Measurements from ENCODE around the gene DPP9.
A peak's percentile ranks its signal among the peaks of the same experiment; 100 is the strongest.
"Not testable (repeated sequence)": the region's sequence is repeated elsewhere in the genome, so short reads cannot be mapped to it uniquely, and the experiment has no call there.

Gene DPP9

GRCh38 chr19:4684312-4685095, 39.1 kb downstream of the DPP9 start:
- DNase-seq: no peak

DNA sequence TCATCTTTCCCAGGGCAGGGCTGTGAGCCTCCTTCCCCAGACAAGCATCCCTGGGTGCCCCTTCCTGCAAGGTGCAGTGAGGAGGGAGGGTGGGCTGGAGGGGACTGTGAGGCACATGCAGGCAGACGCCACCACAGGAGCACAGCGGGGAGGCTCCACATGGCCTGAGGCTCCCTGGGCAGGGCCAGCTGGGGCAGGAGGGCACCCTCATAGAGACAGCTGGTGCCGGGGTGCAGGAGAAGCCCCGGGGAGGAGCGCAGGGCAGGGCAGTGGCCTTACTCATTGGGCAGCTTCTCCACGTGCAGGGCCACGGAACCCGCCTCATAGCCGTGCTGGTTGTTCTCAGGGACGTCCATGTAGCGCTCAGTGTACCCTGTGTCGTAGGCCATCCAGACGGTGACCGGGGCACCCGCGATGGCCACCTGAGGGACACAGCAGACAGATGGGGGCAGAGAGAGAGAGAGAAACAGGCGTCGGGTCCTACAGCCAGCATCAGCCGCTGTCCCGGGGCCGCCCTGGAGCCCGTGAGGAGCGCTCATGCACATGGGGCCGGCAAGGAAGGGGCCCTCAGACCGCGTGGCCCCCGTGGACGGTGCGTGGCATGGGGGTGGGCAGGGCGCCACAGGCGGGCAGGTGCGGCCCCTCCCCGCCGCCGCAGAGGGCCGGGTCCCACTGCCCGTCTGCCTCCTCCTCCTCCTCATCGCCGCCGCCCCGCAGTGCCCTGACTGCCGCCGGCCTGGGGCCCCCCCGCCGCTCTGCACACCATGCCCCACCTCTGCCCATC, 41.0 kb downstream of the DPP9 start:
- no peak for DNase-seq

- not testable (repeated sequence) for DNase-seq
Measured at GRCh38 chr19:4680021-4680420, 43.6 kb downstream of the DPP9 start.

GRCh38 chr19:4678881-4679790, 44.5 kb downstream of the DPP9 start:
- no peak for DNase-seq

DNA sequence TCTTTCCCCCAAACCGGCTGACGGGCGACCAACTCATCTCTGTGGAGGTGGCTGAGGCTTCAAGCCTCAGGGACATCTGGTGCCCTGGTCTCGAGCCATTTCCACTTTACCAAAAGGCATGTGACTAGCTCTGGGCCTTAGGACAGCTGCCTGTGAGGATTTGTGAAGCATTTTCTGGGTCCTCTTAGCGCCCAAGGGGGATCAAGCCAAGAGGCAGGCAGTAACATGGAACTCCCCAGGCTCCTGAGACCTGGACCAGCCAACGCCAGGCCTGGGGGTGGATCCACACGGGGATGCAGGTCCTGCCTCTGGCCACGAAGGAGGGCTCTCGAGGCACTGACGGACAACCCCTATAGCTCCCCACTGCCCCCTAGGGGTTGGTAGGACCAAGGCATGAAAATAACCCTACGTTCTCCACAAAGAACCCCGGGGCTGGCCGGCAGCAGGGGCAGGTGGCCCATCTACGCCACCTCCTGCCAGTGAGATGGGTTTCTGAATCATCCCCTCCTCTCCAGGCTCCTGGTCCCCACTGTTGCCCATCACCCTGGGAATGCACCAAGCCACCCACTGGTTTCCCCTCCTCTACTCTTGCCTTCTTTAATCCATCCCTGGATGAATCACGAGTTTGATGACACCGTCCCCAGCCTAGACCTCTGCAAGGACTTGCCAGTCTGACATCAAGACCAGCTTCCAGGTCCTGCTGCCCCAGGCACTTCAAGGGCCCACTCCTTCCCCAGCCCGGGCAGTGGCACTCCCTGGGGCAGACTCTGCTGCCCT, 46.5 kb downstream of the DPP9 start:
- no peak for DNase-seq

DNA sequence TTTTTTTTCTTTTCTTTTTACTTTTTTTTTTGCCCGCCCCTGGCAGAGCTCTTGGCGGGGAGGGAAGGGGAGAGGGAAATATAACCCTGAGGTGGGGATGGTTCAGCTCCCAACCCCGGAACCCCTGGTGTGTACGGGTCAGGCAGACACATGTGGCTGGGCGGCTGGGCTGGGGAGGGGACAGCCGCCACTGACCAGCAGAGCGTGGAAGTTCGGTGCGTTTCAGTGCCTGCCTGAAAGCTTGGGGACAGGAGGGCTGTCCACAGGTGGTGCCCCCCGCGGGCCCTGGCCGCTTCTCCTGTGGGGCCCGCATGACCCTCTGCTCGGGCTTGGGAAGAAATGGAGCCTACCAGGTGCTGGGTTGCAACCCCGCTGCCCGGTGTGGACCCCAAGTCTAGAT, 48.3 kb downstream of the DPP9 start:
- DNase-seq: no peak

GRCh38 chr19:4673726-4674125, 49.9 kb downstream of the DPP9 start:
- DNase-seq: no peak

DNA sequence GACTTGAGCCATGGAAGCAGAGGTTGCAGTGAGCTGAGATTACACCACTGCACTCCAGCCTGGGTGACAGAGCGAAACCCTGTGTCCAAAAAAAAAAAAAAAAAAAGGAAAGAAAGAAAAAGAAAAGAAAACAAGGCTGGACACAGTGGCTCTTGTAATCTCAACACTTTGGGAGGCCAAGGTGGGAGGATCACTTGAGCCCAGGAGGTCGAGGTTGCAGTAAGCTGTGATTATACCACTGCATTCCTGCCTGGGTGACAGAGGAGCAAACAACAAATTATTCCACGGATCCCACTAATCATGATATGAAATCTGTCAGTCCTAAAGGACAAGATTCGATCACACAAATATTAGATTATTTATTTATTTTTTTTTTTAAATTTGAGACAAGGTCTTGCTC, 50.4 kb downstream of the DPP9 start:
- no peak for DNase-seq

GRCh38 chr19:4671185-4671851, 52.3 kb downstream of the DPP9 start:
- DNase-seq: no peak

DNA sequence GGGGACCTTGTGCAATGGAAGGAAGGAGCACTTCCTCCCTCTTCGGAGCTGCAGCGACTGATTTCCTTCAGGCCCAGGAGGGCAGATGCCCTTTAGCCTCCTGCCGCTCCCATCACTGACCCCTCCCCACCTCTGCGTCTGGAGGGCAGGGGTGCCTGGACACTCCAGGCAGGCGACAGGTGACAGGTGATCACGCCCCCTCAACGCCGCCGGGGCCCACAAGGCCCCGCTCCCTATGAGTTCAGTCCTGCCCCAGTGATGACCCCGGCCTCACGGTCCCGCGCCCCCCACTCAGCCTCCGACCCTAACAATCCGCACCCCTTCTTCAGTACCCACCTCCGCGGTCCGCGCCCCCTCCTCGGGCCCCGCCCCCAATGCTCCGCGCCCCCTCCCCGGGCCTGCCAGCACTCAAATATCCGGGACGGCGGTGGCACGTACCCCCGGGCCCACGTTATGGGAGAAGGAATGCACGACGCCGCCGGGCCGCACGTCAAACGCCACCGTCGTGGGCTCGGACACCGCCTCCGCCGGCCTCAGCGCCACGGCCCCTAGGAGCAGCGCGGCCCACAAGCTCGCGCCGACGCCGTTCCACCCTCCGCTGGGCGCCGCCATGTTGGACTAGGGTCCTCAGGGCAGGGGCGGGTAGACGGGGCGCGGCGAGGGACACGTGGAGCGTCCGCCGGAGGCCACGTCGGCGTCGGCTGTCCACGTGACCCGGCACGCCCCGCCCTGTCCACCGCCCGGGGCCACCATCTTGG, 53.7 kb downstream of the DPP9 start, which contains the start of gene MYDGF:
Gene MYDGF (minus strand): TSS at position 620 of the 758 bp plus-strand sequence. CDS start 8 bp downstream, at position 612.
- peak; percentile 84 to 96 (median 91) for DNase-seq

DNA sequence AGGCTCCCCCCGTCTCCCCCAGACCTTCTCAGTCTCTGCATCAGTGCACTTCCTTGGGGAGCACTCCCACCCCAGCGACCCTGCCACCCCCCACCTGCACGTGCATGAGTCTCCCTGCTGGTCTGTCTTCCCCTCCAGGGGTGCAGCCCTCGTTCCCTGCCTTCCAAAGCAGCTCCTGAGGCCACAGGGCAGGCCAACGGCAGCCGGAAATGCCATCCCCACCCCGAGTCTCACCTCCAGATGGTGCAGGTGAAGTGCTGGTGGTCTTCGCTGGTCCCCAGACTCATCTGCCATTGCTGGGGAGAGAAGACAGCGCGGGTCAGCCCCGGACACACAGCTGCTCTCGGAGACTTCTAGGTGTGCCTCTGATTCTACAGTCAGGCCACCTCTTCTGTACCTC, 59.0 kb downstream of the DPP9 start:
- DNase-seq: no peak

- DNase-seq: no peak
Measured at GRCh38 chr19:4662812-4663211, 60.8 kb downstream of the DPP9 start.

- DNase-seq: no peak
Measured at GRCh38 chr19:4662020-4662695, 61.5 kb downstream of the DPP9 start.

GRCh38 chr19:4660993-4661392, 62.6 kb downstream of the DPP9 start:
- no peak for DNase-seq

GRCh38 chr19:4660181-4660791, 63.4 kb downstream of the DPP9 start:
- DNase-seq: no peak

- DNase-seq: no peak
Measured at GRCh38 chr19:4657835-4658234, 65.8 kb downstream of the DPP9 start.

GRCh38 chr19:4657262-4657661, 66.4 kb downstream of the DPP9 start:
- no peak for DNase-seq

DNA sequence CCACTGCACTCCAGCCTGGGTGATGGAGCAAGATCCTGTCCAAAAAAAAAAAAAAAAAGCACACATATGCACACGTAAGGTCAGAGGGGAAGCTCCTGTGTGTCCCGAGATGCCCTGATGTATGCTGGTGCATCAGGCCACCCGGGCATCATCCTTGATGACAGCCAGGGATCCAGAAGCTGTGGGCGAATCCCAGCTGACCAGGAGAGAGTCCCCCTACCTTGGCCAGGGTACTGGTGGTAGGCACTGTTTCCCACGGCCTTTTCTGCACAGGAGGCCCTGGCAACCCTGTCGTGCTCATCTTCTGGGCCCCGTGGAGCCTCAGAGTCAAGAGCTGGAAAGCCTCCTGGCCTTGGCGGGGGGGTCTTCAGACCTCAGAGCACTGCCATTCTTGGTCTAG, 67.5 kb downstream of the DPP9 start:
- DNase-seq: no peak

DNA sequence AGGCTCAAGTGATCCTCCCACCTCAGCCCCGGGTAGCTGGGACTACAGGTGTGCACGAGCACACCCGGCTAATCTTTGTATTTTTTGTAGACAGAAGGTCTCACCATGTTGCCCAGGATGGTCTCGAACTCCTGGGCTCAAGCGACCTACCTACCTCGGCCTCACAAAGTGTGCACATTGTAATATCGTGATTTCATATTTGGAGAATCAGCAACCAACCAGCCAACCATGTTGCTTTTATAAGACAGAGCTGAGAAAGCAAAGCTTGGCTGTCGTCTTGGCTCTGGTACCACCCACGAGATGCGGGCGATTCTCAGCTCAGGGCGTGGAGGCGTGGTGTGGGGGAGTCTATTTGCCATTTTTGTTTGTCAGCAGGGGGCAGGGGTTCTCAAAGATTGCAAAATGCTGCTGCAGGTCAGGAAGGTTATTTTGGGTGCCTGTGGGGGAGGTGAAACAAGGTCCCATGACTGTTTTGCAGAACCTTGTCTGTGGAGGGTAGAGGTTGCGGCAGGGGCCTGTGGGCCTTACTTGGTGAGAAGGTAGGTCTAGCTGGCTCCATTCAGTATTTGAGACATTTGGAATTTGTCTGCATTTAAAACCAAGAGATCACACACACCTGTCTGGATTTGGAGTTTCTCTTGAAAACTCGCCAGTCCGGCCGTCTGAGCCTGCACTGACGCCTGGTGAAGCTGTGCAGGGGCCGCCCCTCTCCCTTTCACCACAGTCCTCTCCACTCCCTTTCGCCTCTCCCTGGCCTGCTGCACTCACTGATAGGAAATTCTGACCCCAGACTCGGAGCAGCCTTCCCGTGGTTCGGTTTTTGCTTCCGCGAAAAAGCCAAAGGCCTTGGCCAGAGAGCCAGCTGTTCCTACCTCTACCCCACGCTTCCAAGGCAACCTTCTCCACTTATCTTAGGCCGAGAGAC, 68.9 kb downstream of the DPP9 start:
- DNase-seq: no peak
